ENCODE results near the gene MAN1B1.

Gene MAN1B1

GRCh38 chr9:137086531-137087408, at the start of gene MAN1B1:
MAN1B1 (plus strand) TSS chr9:137086985; CDS start chr9:137087000, 15 bp downstream.
- peak; percentile 99 to 100 for DNase-seq (ENCODE audit: low read depth in 2 of 2)

- no peak for DNase-seq (ENCODE audit: low read depth in 2 of 2)
These were observed 49.8 kb upstream of the MAN1B1 start for GRCh38 chr9:137037035-137037434.

- DNase-seq (ENCODE audit: low read depth in 2 of 2): no peak
These were observed 49.3 kb upstream of the MAN1B1 start for GRCh38 chr9:137037483-137037882.

GRCh38 chr9:137038916-137039315, 47.9 kb upstream of the MAN1B1 start:
- no peak for DNase-seq (ENCODE audit: low read depth in 2 of 2)

GRCh38 chr9:137039611-137040366, 47.0 kb upstream of the MAN1B1 start:
- DNase-seq (ENCODE audit: low read depth in 2 of 2): no peak

- DNase-seq (ENCODE audit: low read depth in 2 of 2): no peak
These were observed 46.2 kb upstream of the MAN1B1 start for GRCh38 chr9:137040568-137040967.

- no peak for DNase-seq (ENCODE audit: low read depth in 2 of 2)
These were observed 45.7 kb upstream of the MAN1B1 start for GRCh38 chr9:137041124-137041523.

GRCh38 chr9:137042751-137043727, 43.7 kb upstream of the MAN1B1 start:
- no peak for DNase-seq (ENCODE audit: low read depth in 2 of 2)

- no peak for DNase-seq (ENCODE audit: low read depth in 2 of 2)
These were observed 42.7 kb upstream of the MAN1B1 start for GRCh38 chr9:137044037-137044436.

- DNase-seq (ENCODE audit: low read depth in 2 of 2): no peak
These were observed 42.1 kb upstream of the MAN1B1 start for GRCh38 chr9:137044502-137045177.

GRCh38 chr9:137045294-137046087, 41.3 kb upstream of the MAN1B1 start:
- DNase-seq (ENCODE audit: low read depth in 2 of 2): no peak

GRCh38 chr9:137046088-137046787, 40.5 kb upstream of the MAN1B1 start, which contains the start of gene NPDC1:
NPDC1 (minus strand) TSS chr9:137046177; CDS start chr9:137045989, 188 bp downstream.
- DNase-seq (ENCODE audit: low read depth in 2 of 2): peak; percentile 68 to 83

- DNase-seq (ENCODE audit: low read depth in 2 of 2): no peak
These were observed 37.9 kb upstream of the MAN1B1 start for GRCh38 chr9:137048655-137049543.

GRCh38 chr9:137049544-137050449, 37.0 kb upstream of the MAN1B1 start:
- peak in 1 of 2 donors; percentile 62 for DNase-seq (ENCODE audit: low read depth in 2 of 2)

GRCh38 chr9:137050570-137050969, 36.2 kb upstream of the MAN1B1 start:
- no peak for DNase-seq (ENCODE audit: low read depth in 2 of 2)

- no peak for DNase-seq (ENCODE audit: low read depth in 2 of 2)
These were observed 35.5 kb upstream of the MAN1B1 start for GRCh38 chr9:137051145-137051724.

- DNase-seq (ENCODE audit: low read depth in 2 of 2): no peak
These were observed 34.5 kb upstream of the MAN1B1 start for GRCh38 chr9:137052293-137052692.

All from stimulated activated CD4-positive, alpha-beta T cell treated with anti-CD3 and anti-CD28 coated beads, Interleukin-15, amount 100 ng/mL, for 48 hours (primary cell).